ENCODE measurements around the gene ARHGAP4. TPM values are rescaled to one million over a fixed set of nuclear protein-coding genes. Genes with fewer than 3 reads are reported as not detected.
A peak's percentile ranks its signal among the peaks of the same experiment; 100 is the strongest.

The ARHGAP4 gene
- total RNA-seq, 6 donors from 2014 or later, result 33.4 to 353 (median 82.6) TPM

DNA sequence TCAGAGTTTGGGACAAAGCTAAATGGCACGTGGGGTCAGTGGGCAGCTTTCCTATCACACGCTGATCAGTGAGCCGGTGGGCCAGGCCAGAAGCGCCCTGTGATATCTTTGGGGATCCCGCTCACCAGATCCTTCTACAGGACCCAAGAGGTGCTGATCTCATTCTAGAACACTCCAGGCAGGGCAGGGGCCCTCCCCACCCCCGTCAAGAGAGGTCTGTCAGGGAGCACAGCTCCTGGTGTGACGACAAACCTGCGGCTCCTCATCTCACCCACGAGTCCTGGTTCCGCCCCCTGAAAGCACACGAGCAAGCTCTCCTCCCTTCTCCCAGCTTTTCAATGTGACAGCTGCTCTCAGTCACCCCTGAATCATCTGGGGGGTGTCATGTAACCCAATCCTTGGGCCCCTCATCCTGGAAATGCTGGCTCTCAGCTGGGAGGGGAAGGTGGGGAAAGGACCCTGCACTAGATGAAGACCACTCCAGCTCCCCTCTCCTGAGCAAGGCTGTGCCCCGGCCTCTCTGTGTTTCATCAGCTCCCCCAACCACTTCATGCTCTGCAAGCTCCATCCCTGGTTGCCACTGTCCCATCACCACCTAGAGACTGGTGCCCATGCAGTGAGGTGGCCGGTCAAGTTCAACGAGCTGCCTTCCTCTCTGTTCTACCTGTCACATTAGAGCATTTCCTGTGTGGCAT lies 40.9 kb upstream of the ARHGAP4 start:
- TF ChIP-seq POLR2AphosphoS5 (IDR thresholded peaks at IDR 0.05) (no peak), POLR2A (IDR thresholded peaks at IDR 0.05) (no peak), EP300 (IDR thresholded peaks at IDR 0.05) (no peak)
- TF ChIP-seq, protein P1, sequence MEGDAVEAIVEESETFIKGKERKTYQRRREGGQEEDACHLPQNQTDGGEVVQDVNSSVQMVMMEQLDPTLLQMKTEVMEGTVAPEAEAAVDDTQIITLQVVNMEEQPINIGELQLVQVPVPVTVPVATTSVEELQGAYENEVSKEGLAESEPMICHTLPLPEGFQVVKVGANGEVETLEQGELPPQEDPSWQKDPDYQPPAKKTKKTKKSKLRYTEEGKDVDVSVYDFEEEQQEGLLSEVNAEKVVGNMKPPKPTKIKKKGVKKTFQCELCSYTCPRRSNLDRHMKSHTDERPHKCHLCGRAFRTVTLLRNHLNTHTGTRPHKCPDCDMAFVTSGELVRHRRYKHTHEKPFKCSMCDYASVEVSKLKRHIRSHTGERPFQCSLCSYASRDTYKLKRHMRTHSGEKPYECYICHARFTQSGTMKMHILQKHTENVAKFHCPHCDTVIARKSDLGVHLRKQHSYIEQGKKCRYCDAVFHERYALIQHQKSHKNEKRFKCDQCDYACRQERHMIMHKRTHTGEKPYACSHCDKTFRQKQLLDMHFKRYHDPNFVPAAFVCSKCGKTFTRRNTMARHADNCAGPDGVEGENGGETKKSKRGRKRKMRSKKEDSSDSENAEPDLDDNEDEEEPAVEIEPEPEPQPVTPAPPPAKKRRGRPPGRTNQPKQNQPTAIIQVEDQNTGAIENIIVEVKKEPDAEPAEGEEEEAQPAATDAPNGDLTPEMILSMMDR (IDR thresholded peaks at IDR 0.05), result no peak
- H3K36me3 ChIP-seq, result peaks cover 0 to 24% (median 13%) of the 10 kb centered on the region in 4 donors
- peak overlapping the region; percentile 44 to 100 (median 98) for H3K27ac ChIP-seq
- ATAC-seq (ENCODE audit: low FRiP score in 2 of 2) (no peak), DNase-seq (no peak)
- H3K9me3 ChIP-seq, result peaks cover 0 to 10% (median 0%) of the 10 kb centered on the region in 4 donors
- peak overlapping the region in 2 of 4 donors; percentile 17 to 90 for H3K4me3 ChIP-seq
- 56 to 82% methylated on average over 5 to 14 of the region's 14 CpGs for WGBS, 2 donors
- H3K27me3 ChIP-seq, result no peaks in the 10 kb centered on the region
- H3K4me1 ChIP-seq, result peaks cover 32 to 52% (median 34%) of the 10 kb centered on the region in 4 donors

DNA sequence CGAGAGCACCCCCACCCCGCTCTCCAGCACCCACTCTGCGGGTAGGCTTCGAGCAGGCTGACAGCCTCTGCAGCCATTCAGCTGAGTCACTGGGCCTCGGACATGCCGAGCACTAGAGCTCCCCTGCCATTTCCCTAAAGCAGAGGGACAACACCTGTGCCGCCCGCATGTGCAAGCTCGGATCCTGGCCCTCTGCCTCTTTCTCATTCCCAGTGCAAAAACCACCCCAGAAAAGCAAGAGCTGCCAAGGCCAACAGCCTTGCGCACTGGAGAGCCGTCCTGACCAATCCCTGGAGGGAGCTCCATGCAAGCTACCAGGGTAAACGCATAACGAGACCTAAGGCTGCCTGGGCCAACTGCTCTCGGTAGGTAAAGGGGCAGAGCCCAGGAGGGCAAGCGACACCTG lies 40.2 kb upstream of the ARHGAP4 start:
- TF ChIP-seq POLR2A (IDR thresholded peaks at IDR 0.05) (no peak), POLR2AphosphoS5 (IDR thresholded peaks at IDR 0.05) (no peak), EP300 (IDR thresholded peaks at IDR 0.05) (no peak)
- TF ChIP-seq, protein P1 (IDR thresholded peaks at IDR 0.05), result no peak
- H3K27ac ChIP-seq, result peak overlapping the region in 2 of 4 donors; percentile 100
- 63 to 92% methylated on average over 5 to 15 of the region's 15 CpGs for WGBS, 2 donors
- H3K27me3 ChIP-seq, result no peaks in the 10 kb centered on the region
- H3K4me1 ChIP-seq, result peaks cover 32 to 52% (median 34%) of the 10 kb centered on the region in 4 donors
- H3K9me3 ChIP-seq, result peaks cover 0 to 3% (median 0%) of the 10 kb centered on the region in 4 donors
- ATAC-seq (ENCODE audit: low FRiP score in 2 of 2) (no peak), DNase-seq (peak in 1 of 2 donors; percentile 48)
- no peak overlapping the region for H3K4me3 ChIP-seq
- H3K36me3 ChIP-seq, result peaks cover 0 to 31% (median 20%) of the 10 kb centered on the region in 4 donors

DNA sequence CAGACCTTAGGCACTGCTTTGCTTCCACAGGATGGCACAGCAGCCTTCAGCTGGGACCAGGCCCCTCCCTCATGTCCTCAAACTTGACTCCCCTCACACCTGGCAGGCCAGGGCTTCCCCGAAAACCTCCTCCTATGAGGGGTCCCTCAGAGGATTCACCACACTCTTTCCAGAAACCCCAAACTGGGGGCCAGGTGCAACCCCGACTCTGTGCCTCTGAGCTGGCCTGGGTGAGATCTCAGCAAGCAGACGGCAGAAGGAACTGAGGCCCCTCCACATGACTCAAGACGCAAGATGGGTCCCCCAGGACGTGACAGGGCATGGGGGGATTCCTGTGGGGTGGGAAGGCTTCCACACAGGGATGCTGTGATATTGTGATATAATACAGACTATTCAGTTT lies 39.3 kb upstream of the ARHGAP4 start:
- H3K36me3 ChIP-seq, result peaks cover 0 to 40% (median 27%) of the 10 kb centered on the region in 4 donors
- TF ChIP-seq EP300 (IDR thresholded peaks at IDR 0.05), result no peak
- TF ChIP-seq POLR2AphosphoS5 (IDR thresholded peaks at IDR 0.05), result no peak
- no peak for TF ChIP-seq POLR2A (IDR thresholded peaks at IDR 0.05)
- TF ChIP-seq, protein P1 (IDR thresholded peaks at IDR 0.05), result no peak
- 86 to 100% methylated on average over 2 to 5 of the region's 5 CpGs for WGBS, 2 donors
- peaks cover 32 to 50% (median 34%) of the 10 kb centered on the region in 4 donors for H3K4me1 ChIP-seq
- H3K27ac ChIP-seq, result no peak overlapping the region
- DNase-seq (no peak), ATAC-seq (ENCODE audit: low FRiP score in 2 of 2) (no peak)
- H3K4me3 ChIP-seq, result no peak overlapping the region
- no peaks in the 10 kb centered on the region for H3K9me3 ChIP-seq
- H3K27me3 ChIP-seq, result no peaks in the 10 kb centered on the region

DNA sequence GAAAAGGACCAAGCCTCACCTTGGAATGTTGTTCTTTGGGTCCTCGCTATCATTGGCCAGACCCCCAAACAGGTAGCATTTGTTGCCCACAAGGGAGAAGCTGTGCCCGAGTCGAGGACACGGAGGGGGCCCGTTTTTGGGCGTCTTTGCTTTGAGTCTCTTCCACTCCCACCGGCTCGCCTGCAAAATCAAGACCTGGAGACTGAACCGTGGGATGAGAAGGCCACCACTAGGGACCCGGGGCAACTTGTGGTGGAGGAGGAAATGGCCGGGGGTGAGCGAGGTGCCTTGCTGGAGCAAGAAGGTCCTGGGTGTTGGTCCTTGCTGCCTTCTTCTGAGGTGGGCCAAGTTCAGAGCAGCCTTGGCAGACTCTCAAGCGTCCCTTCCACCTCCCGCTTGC lies 38.0 kb upstream of the ARHGAP4 start:
- WGBS, 2 donors, result 89% methylated on average over 14 of the region's 14 CpGs; no CpG with 5 or more reads in 1 of the 2 donors
- no peak for TF ChIP-seq POLR2A (IDR thresholded peaks at IDR 0.05)
- TF ChIP-seq EP300 (IDR thresholded peaks at IDR 0.05), result no peak
- TF ChIP-seq, protein P1 (IDR thresholded peaks at IDR 0.05), result no peak
- TF ChIP-seq POLR2AphosphoS5 (IDR thresholded peaks at IDR 0.05), result no peak
- no peak overlapping the region for H3K27ac ChIP-seq
- peaks cover 29 to 36% (median 31%) of the 10 kb centered on the region in 4 donors for H3K4me1 ChIP-seq
- no peak overlapping the region for H3K4me3 ChIP-seq
- H3K36me3 ChIP-seq, result peaks cover 0 to 53% (median 40%) of the 10 kb centered on the region in 4 donors
- H3K27me3 ChIP-seq, result no peaks in the 10 kb centered on the region
- DNase-seq, result no peak
- ATAC-seq (ENCODE audit: low FRiP score in 2 of 2), result no peak
- H3K9me3 ChIP-seq, result no peaks in the 10 kb centered on the region

Measured in upper lobe of left lung (tissue), 6 donors.